ENCODE data around the gene DIP2C.

Gene DIP2C

DNA sequence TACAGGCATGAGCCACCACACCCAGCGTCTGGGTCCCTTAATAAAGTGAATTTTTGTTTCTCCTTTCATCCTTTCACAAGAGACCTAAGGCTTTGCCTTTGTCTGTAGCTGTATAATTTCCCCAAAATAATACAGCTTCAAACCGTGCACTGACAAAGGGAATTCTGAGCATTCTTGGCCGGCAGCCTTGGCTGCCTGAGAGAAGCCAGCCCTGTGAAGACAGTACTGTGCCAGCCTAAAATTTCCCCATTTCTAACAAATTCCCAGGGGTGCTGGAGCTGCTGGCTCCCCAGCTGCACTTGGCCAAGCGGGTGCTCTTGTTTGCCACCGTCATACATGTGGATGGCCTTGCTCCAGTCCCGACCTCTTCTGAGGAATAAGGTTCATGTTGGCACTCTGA lies 448.0 kb downstream of the DIP2C start:
- POLR2A ChIA-PET = no interaction called here
- DNase-seq (ENCODE audit: extremely low spot score) = no peak
- TF ChIP-seq L3MBTL2 (conservative IDR thresholded peaks at IDR 0.05) (no peak), ELF4 (IDR thresholded peaks at IDR 0.05) (no peak), FOXA1 (IDR thresholded peaks at IDR 0.05) (no peak), BHLHE40 (IDR thresholded peaks at IDR 0.05; ENCODE audit: borderline replicate concordance) (no peak), SUZ12 (IDR thresholded peaks at IDR 0.05) (no peak), CTBP1 (IDR thresholded peaks at IDR 0.05; ENCODE audit: borderline replicate concordance) (no peak), FOXK2 (IDR thresholded peaks at IDR 0.05) (no peak), LEF1 (IDR thresholded peaks at IDR 0.05; ENCODE audit: borderline replicate concordance) (no peak), TARDBP (IDR thresholded peaks at IDR 0.05) (no peak), SP1 (IDR thresholded peaks at IDR 0.05) (no peak), NFRKB (IDR thresholded peaks at IDR 0.05) (no peak), HDGF (IDR thresholded peaks at IDR 0.05; ENCODE audit: borderline replicate concordance) (no peak), ARNT (IDR thresholded peaks at IDR 0.05) (no peak), ZNF384 (IDR thresholded peaks at IDR 0.05) (no peak), FOXM1 (IDR thresholded peaks at IDR 0.05; ENCODE audit: borderline replicate concordance) (no peak)
- TF ChIP-seq, protein P1, sequence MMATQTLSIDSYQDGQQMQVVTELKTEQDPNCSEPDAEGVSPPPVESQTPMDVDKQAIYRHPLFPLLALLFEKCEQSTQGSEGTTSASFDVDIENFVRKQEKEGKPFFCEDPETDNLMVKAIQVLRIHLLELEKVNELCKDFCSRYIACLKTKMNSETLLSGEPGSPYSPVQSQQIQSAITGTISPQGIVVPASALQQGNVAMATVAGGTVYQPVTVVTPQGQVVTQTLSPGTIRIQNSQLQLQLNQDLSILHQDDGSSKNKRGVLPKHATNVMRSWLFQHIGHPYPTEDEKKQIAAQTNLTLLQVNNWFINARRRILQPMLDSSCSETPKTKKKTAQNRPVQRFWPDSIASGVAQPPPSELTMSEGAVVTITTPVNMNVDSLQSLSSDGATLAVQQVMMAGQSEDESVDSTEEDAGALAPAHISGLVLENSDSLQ (IDR thresholded peaks at IDR 0.05) = no peak
- CTCF ChIA-PET = no interaction called here

DNA sequence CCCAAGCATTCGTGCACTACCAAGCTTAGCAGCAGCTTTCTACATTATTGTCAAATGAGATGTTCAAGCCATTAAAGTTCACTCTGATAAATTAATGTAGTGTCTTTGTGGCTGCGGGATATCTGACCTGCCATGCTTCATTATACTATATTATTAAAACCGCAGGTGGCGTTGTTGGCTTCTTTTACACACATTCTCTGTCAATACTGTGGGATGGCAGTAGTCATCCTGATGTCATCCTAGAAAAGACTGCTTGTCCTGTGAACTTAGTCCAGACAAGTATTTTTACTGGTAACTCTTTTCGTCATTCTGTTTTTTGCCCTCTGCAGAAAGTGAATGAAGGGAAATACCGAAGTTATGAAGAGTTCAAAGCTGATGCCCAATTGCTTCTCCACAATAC lies 450.4 kb downstream of the DIP2C start:
- TF ChIP-seq SUZ12 (IDR thresholded peaks at IDR 0.05) (no peak), HDGF (IDR thresholded peaks at IDR 0.05; ENCODE audit: borderline replicate concordance) (no peak), ZNF384 (IDR thresholded peaks at IDR 0.05) (no peak), FOXA1 (IDR thresholded peaks at IDR 0.05) (no peak), NFRKB (IDR thresholded peaks at IDR 0.05) (no peak), ARNT (IDR thresholded peaks at IDR 0.05) (no peak), ELF4 (IDR thresholded peaks at IDR 0.05) (no peak), L3MBTL2 (conservative IDR thresholded peaks at IDR 0.05) (no peak)
- TF ChIP-seq, protein P1 (IDR thresholded peaks at IDR 0.05) = no peak
- no peak for DNase-seq (ENCODE audit: extremely low spot score)
- ChIA-PET POLR2A (no interaction called here), CTCF (no interaction called here)

DNA sequence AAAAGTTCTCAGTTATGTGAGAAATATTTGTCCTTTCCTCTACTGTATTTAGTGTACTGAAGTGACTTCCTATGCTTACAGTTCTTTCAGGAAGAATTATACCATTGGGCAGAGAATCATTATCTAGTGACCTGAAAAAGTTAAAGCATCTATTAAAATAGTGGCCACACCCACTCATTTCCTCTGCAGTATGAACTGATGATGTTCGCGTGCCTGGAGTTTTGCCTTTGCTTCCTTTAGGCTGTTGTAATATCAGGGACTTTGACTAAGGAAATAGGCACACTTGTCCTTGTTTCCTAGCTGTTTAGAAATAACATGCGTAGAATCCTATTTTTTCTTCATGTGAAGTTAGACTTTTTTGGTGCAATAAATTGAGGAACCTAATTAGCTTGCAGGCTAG lies 453.6 kb downstream of the DIP2C start:
- ChIA-PET CTCF (no interaction called here), POLR2A (no interaction called here)
- no peak for DNase-seq (ENCODE audit: extremely low spot score)

DNA sequence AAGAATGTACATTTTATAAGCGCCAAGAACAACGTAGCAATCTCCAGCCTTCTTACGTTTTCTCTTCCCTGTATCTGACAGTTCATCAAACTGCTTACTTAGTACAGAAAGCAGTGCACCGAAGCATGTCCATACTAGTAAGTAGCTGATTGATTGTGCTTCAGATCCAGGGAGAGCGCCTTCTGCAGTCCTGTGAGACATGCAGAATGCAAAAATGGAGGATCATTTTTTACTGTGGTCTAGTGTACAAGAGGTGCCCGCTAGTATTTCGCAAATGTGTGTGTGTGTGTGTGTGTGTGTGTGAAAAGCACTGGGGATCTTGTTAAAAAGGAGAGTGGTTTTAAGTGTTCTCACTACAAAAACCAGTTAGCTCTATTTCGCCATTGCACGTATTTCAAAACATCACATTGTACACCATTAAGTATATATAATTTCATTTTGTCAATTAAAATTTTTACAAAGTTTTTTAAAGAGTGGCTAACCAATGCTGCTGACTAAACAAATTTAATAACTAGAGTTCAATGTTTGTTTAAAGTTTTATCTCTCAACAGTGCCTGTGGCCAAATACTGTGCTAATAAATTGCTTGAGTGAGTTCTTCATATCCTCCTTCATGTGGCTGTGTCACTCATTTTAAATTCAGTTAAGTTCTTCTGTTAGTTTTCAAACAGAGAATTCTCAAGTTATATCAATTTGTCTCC lies 454.6 kb downstream of the DIP2C start:
- DNase-seq (ENCODE audit: extremely low spot score) = no peak
- no peak for TF ChIP-seq ZNF384 (IDR thresholded peaks at IDR 0.05)
- TF ChIP-seq, protein P1 (IDR thresholded peaks at IDR 0.05) = no peak
- TF ChIP-seq HDGF (IDR thresholded peaks at IDR 0.05; ENCODE audit: borderline replicate concordance) = no peak
- TF ChIP-seq NFRKB (IDR thresholded peaks at IDR 0.05) = no peak
- TF ChIP-seq CTBP1 (IDR thresholded peaks at IDR 0.05; ENCODE audit: borderline replicate concordance) = no peak
- no peak for TF ChIP-seq SUZ12 (IDR thresholded peaks at IDR 0.05)
- TF ChIP-seq FOXA1 (IDR thresholded peaks at IDR 0.05) = no peak
- no peak for TF ChIP-seq ARNT (IDR thresholded peaks at IDR 0.05)
- no peak for TF ChIP-seq FOXK2 (IDR thresholded peaks at IDR 0.05)
- no peak for TF ChIP-seq SP1 (IDR thresholded peaks at IDR 0.05)
- no peak for TF ChIP-seq L3MBTL2 (conservative IDR thresholded peaks at IDR 0.05)
- no peak for TF ChIP-seq TARDBP (IDR thresholded peaks at IDR 0.05)
- TF ChIP-seq LEF1 (IDR thresholded peaks at IDR 0.05; ENCODE audit: borderline replicate concordance) = no peak
- TF ChIP-seq FOXM1 (IDR thresholded peaks at IDR 0.05; ENCODE audit: borderline replicate concordance) = no peak
- no peak for TF ChIP-seq ELF4 (IDR thresholded peaks at IDR 0.05)
- CTCF ChIA-PET = interaction anchor here (0.6 kb wide), 1 partner anchor 55 kb away, joined by 3 read pairs; no protein-coding TSS in a partner anchor
- POLR2A ChIA-PET = no interaction called here

More for the DNA sequence above, 453.6 kb downstream of the DIP2C start:
- TF ChIP-seq, protein P1 (IDR thresholded peaks at IDR 0.05) = no peak
- TF ChIP-seq LEF1 (IDR thresholded peaks at IDR 0.05; ENCODE audit: borderline replicate concordance) (no peak), FOXA1 (IDR thresholded peaks at IDR 0.05) (no peak), HDGF (IDR thresholded peaks at IDR 0.05; ENCODE audit: borderline replicate concordance) (no peak), SP1 (IDR thresholded peaks at IDR 0.05) (no peak), NFRKB (IDR thresholded peaks at IDR 0.05) (no peak), L3MBTL2 (conservative IDR thresholded peaks at IDR 0.05) (no peak), FOXK2 (IDR thresholded peaks at IDR 0.05) (no peak), ZNF384 (IDR thresholded peaks at IDR 0.05) (no peak), BHLHE40 (IDR thresholded peaks at IDR 0.05; ENCODE audit: borderline replicate concordance) (no peak), SUZ12 (IDR thresholded peaks at IDR 0.05) (no peak), ARNT (IDR thresholded peaks at IDR 0.05) (no peak)

DNA sequence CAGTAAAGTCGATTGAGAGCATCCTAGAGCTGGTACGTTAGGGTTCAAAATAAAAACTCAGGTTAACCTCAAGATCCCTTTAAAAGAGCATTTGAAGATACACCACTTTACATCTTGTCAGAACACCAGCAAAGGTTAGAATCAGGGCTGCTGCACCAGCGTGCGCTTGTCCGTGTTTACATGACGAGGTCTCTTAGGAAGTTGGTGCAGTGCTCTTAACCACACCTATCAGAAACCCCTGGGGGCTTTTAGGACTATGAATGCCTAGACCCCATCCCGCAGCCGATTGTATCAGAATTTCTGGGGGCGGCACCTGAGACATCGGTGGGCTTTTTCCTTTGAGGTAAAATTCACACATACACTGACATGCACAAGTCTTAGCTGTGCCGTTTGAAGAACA lies 456.6 kb downstream of the DIP2C start:
- TF ChIP-seq ARNT (IDR thresholded peaks at IDR 0.05) = no peak
- no peak for TF ChIP-seq NFRKB (IDR thresholded peaks at IDR 0.05)
- no peak for TF ChIP-seq LEF1 (IDR thresholded peaks at IDR 0.05; ENCODE audit: borderline replicate concordance)
- no peak for TF ChIP-seq FOXA1 (IDR thresholded peaks at IDR 0.05)
- no peak for TF ChIP-seq ELF4 (IDR thresholded peaks at IDR 0.05)
- TF ChIP-seq SP1 (IDR thresholded peaks at IDR 0.05) = no peak
- TF ChIP-seq BHLHE40 (IDR thresholded peaks at IDR 0.05; ENCODE audit: borderline replicate concordance) = no peak
- TF ChIP-seq FOXK2 (IDR thresholded peaks at IDR 0.05) = no peak
- TF ChIP-seq L3MBTL2 (conservative IDR thresholded peaks at IDR 0.05) = no peak
- ChIA-PET POLR2A (no interaction called here), CTCF (no interaction called here)
- no peak for DNase-seq (ENCODE audit: extremely low spot score)

Data from HEK293T (cell line).